Dendritic cell treated with granulocyte-macrophage colony-stimulating factor and Interleukin-4, amounts not matched to agents 40 ng/mL and 50 ng/mL, for 4 days (primary cell): ENCODE results near the gene WWC1.

Experiments
- H3K27ac Mint-ChIP-seq: one replicate; pipeline ENCODE4 v1.8.0; 2022; ENCODE audit warnings: mild to moderate bottlenecking, mixed read lengths
- H3K27me3 Mint-ChIP-seq: one replicate; pipeline ENCODE4 v1.8.0; 2022; ENCODE audit warnings: mild to moderate bottlenecking, mixed read lengths
- H3K36me3 Mint-ChIP-seq: one replicate; pipeline ENCODE4 v1.8.0; 2022; ENCODE audit warnings: low read depth, mixed read lengths
- H3K4me1 Mint-ChIP-seq: one replicate; pipeline ENCODE4 v1.8.0; 2022; ENCODE audit warnings: low read depth, mixed read lengths
- H3K4me3 Mint-ChIP-seq: one replicate; pipeline ENCODE4 v1.8.0; 2022; ENCODE audit warnings: mild to moderate bottlenecking, moderate library complexity, mixed read lengths
- H3K9me3 Mint-ChIP-seq: one replicate; pipeline ENCODE4 v1.8.0; 2022; ENCODE audit warnings: mixed read lengths
- intact Hi-C: fragments of 100-400 bp; cut with micrococcal nuclease; formaldehyde crosslinking; loops from one replicate; pipeline ENCODE4 v1.15.0; 2022

The WWC1 gene

GRCh38 chr5:168468836-168469235 is 177.4 kb downstream of the WWC1 start:
- no peaks in the 10 kb centered on the region for H3K27me3 Mint-ChIP-seq
- intact Hi-C loops: no loop called here
- no peaks in the 10 kb centered on the region for H3K36me3 Mint-ChIP-seq
- no peak overlapping the region for H3K27ac Mint-ChIP-seq
- no peaks in the 10 kb centered on the region for H3K9me3 Mint-ChIP-seq
- H3K4me3 Mint-ChIP-seq: no peak overlapping the region
- no peaks in the 10 kb centered on the region for H3K4me1 Mint-ChIP-seq

DNA sequence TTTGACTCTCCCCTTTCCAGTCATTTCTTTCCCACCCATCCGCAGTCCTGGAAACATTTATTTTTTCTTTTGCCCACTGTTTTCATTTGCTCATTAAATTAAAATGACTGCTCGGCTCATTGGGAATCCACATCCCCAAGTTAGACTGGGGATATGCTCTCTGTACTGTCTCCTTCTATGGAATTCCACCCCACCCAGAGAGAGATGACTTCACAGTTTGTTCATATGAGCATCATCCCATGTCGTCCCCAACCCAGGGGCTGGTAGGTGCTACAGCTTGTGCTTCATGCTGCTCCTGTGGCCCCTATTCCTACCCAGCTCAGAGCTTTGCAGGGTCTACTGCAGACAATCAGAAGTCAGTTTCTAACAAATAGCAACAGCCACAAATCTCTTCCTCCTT is 178.4 kb downstream of the WWC1 start:
- no peaks in the 10 kb centered on the region for H3K27me3 Mint-ChIP-seq
- H3K4me1 Mint-ChIP-seq: no peaks in the 10 kb centered on the region

GRCh38 chr5:168471785-168472184 is 180.3 kb downstream of the WWC1 start:
- H3K27ac Mint-ChIP-seq: no peak overlapping the region
- H3K9me3 Mint-ChIP-seq: no peaks in the 10 kb centered on the region
- no peaks in the 10 kb centered on the region for H3K36me3 Mint-ChIP-seq
- H3K27me3 Mint-ChIP-seq: no peaks in the 10 kb centered on the region
- H3K4me3 Mint-ChIP-seq: no peak overlapping the region
- intact Hi-C loops: no loop called here
- no peaks in the 10 kb centered on the region for H3K4me1 Mint-ChIP-seq

More for the DNA sequence above, 178.4 kb downstream of the WWC1 start:
- no peaks in the 10 kb centered on the region for H3K36me3 Mint-ChIP-seq
- H3K4me3 Mint-ChIP-seq: no peak overlapping the region
- no peak overlapping the region for H3K27ac Mint-ChIP-seq
- H3K9me3 Mint-ChIP-seq: no peaks in the 10 kb centered on the region
- intact Hi-C loops: no loop called here

DNA sequence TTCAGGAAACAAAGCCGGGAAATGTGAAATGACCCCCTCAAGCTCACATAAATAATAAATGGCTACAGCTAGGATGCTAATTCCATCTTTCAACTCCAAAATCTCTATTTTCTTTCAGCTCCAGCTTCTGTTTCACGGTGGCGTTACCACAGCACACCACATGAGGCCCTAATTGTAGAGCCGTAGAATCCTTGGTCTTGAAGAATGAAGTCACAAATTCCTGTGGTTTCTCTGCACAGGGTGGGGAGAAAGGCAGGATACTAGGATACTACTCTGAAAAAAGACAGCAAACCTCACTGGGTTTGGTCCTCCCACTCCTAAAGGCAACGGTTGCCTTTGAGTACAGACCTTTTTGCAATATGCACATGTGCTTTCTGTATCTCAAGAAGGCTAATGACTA is 180.9 kb downstream of the WWC1 start:
- Mint-ChIP-seq H3K9me3 (no peaks in the 10 kb centered on the region), H3K27ac (no peak overlapping the region), H3K4me1 (no peaks in the 10 kb centered on the region), H3K36me3 (no peaks in the 10 kb centered on the region), H3K4me3 (no peak overlapping the region), H3K27me3 (peaks cover 3% of the 10 kb centered on the region)
- intact Hi-C loops: no loop called here

DNA sequence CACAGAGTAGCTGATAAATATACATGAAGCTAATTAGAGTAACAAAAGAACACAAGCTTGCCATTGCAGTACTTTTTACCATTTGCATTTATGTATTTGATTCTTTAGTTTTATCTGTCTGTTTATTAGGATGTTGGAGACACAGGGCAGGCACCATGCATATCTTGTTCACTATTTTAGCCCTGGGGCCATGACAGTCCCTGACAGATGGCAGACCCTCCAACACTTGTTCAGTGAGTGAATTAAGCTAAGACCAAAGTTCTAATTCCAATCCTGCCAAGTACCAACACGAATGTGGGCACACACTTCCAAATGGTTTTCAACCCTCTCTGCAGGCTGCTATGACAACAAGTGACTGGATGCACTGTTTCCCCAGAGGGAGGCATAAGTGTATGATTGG is 182.9 kb downstream of the WWC1 start:
- Mint-ChIP-seq H3K4me3 (no peak overlapping the region), H3K4me1 (no peaks in the 10 kb centered on the region), H3K27me3 (peaks cover 6% of the 10 kb centered on the region), H3K9me3 (no peaks in the 10 kb centered on the region), H3K27ac (no peak overlapping the region), H3K36me3 (no peaks in the 10 kb centered on the region)
- intact Hi-C loops: no loop called here

- no peaks in the 10 kb centered on the region for H3K4me1 Mint-ChIP-seq
- no peaks in the 10 kb centered on the region for H3K9me3 Mint-ChIP-seq
- no peak overlapping the region for H3K4me3 Mint-ChIP-seq
- no peaks in the 10 kb centered on the region for H3K36me3 Mint-ChIP-seq
- peaks cover 6% of the 10 kb centered on the region for H3K27me3 Mint-ChIP-seq
- intact Hi-C loops: no loop called here
- no peak overlapping the region for H3K27ac Mint-ChIP-seq
Observed at GRCh38 chr5:168477060-168477459, 185.6 kb downstream of the WWC1 start.

GRCh38 chr5:168479166-168479565 is 187.7 kb downstream of the WWC1 start:
- no peaks in the 10 kb centered on the region for H3K9me3 Mint-ChIP-seq
- no peak overlapping the region for H3K27ac Mint-ChIP-seq
- peaks cover 14% of the 10 kb centered on the region for H3K27me3 Mint-ChIP-seq
- intact Hi-C loops: no loop called here
- H3K4me3 Mint-ChIP-seq: no peak overlapping the region
- no peaks in the 10 kb centered on the region for H3K4me1 Mint-ChIP-seq
- H3K36me3 Mint-ChIP-seq: no peaks in the 10 kb centered on the region

DNA sequence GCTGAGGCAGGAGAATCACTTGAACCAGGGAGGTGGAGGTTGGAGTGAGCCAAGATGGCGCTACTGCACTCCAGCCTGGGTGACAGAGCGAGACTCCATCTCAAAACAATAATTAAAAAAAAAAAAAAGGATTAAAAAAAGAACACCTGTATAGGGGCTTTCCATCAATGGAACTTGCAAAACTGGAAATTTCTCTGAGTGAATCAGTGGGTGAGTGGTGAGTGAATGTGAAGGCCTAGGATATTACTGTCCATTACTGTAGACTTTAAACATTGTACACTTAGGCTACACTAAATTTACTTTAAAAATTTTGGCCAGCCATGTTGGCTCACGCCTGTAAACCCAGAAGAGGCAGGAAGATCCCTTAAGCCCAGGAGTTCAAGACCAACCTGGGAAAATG is 189.2 kb downstream of the WWC1 start:
- H3K27ac Mint-ChIP-seq: no peak overlapping the region
- no peak overlapping the region for H3K4me3 Mint-ChIP-seq
- no peaks in the 10 kb centered on the region for H3K9me3 Mint-ChIP-seq
- H3K36me3 Mint-ChIP-seq: no peaks in the 10 kb centered on the region
- intact Hi-C loops: no loop called here
- peaks cover 19% of the 10 kb centered on the region for H3K27me3 Mint-ChIP-seq
- peaks cover 7% of the 10 kb centered on the region for H3K4me1 Mint-ChIP-seq

- H3K9me3 Mint-ChIP-seq: no peaks in the 10 kb centered on the region
- peaks cover 7% of the 10 kb centered on the region for H3K4me1 Mint-ChIP-seq
- no peak overlapping the region for H3K27ac Mint-ChIP-seq
- H3K27me3 Mint-ChIP-seq: peaks cover 19% of the 10 kb centered on the region
- peaks cover 3% of the 10 kb centered on the region for H3K36me3 Mint-ChIP-seq
- H3K4me3 Mint-ChIP-seq: no peak overlapping the region
- intact Hi-C loops: no loop called here
Observed at GRCh38 chr5:168481330-168481788, 189.9 kb downstream of the WWC1 start.

DNA sequence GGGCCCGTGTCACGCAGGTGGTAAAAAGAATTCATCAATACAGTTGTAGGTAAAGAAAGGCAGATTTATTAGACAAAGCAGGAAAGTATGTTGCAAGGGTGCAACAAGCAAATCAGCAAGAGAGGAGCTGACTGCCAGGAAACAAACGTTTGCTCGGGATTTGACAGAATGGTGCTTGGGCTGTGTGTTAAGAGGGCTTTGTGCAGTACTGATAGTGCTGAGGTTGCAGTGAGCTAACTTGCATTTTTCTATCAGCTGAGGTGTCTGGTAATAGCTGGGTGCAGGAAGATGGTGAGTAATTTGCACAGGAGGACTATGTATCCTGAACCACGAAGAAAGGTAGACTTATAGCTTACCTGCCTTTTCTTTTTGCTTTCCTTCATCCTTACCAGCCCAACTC is 190.9 kb downstream of the WWC1 start:
- intact Hi-C loops: no loop called here
- H3K27ac Mint-ChIP-seq: no peak overlapping the region
- peaks cover 13% of the 10 kb centered on the region for H3K4me1 Mint-ChIP-seq
- H3K9me3 Mint-ChIP-seq: no peaks in the 10 kb centered on the region
- peaks cover 16% of the 10 kb centered on the region for H3K27me3 Mint-ChIP-seq
- no peak overlapping the region for H3K4me3 Mint-ChIP-seq
- H3K36me3 Mint-ChIP-seq: peaks cover 12% of the 10 kb centered on the region

- peak within 1 kb of the TSS; percentile 86 for H3K27ac Mint-ChIP-seq
- H3K9me3 Mint-ChIP-seq: no peaks in the 10 kb centered on the region
- peaks cover 15% of the 10 kb centered on the region for H3K4me1 Mint-ChIP-seq
- H3K36me3 Mint-ChIP-seq: peaks cover 46% of the 10 kb centered on the region
- intact Hi-C loops: loop anchor here (1.0 kb wide), 2 partner anchors 93 to 217 kb away; partner anchors contain the start of gene PANK3
- peaks cover 13% of the 10 kb centered on the region for H3K27me3 Mint-ChIP-seq
- H3K4me3 Mint-ChIP-seq: peak within 1 kb of the TSS; percentile 95
Observed at GRCh38 chr5:168486136-168486879, 194.9 kb downstream of the WWC1 start, which contains the start of gene RARS1. TSS of gene RARS1 (plus strand) at chr5:168486471. CDS start at chr5:168486499, 28 bp downstream.

DNA sequence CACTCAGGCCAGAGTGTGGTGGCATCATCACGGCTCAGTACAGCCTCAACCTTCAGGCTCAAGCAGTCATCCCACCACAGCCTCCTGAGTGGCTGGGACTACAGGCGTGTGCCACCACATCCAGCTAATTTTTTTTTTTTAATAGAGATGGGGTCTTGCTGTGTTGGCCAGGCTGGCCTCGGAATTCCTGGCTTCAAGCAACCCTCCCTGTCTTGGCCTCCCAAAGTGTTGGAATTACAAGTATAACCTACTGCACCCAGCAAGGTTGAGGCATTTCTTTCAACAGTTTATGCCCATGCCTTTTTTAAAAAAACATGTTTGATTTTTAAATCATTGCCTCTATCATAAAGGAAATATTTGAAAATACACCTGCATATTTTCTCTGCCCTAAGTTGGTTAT is 197.6 kb downstream of the WWC1 start:
- H3K27ac Mint-ChIP-seq: no peak overlapping the region
- intact Hi-C loops: no loop called here
- H3K4me3 Mint-ChIP-seq: no peak overlapping the region
- H3K9me3 Mint-ChIP-seq: no peaks in the 10 kb centered on the region
- H3K4me1 Mint-ChIP-seq: peaks cover 24% of the 10 kb centered on the region
- H3K27me3 Mint-ChIP-seq: peaks cover 6% of the 10 kb centered on the region
- peaks cover 73% of the 10 kb centered on the region for H3K36me3 Mint-ChIP-seq

GRCh38 chr5:168494057-168494555 is 202.7 kb downstream of the WWC1 start:
- no peak overlapping the region for H3K27ac Mint-ChIP-seq
- no peaks in the 10 kb centered on the region for H3K9me3 Mint-ChIP-seq
- peaks cover 8% of the 10 kb centered on the region for H3K4me1 Mint-ChIP-seq
- intact Hi-C loops: loop anchor here (10.0 kb wide), 1 partner anchor 1211 kb away; no protein-coding TSS in a partner anchor
- H3K4me3 Mint-ChIP-seq: no peak overlapping the region
- no peaks in the 10 kb centered on the region for H3K27me3 Mint-ChIP-seq
- peaks cover 95% of the 10 kb centered on the region for H3K36me3 Mint-ChIP-seq

GRCh38 chr5:168502563-168503237 is 211.3 kb downstream of the WWC1 start:
- no peak overlapping the region for H3K4me3 Mint-ChIP-seq
- no peaks in the 10 kb centered on the region for H3K9me3 Mint-ChIP-seq
- H3K36me3 Mint-ChIP-seq: peaks cover 89% of the 10 kb centered on the region
- no peak overlapping the region for H3K27ac Mint-ChIP-seq
- no peaks in the 10 kb centered on the region for H3K27me3 Mint-ChIP-seq
- intact Hi-C loops: no loop called here
- H3K4me1 Mint-ChIP-seq: no peaks in the 10 kb centered on the region
